Right kidney (tissue), 1 donor: Measurements from ENCODE around the gene FREM1.

Experiments
- DNase-seq: peaks from one replicate; pipeline ENCODE4 v3.0.0-alpha.2; 2016

FREM1 gene

GRCh38 chr9:14813336-14814248 is 96.6 kb downstream of the FREM1 start:
- no peak for DNase-seq

- no peak for DNase-seq
Measured at GRCh38 chr9:14812806-14813205, 97.4 kb downstream of the FREM1 start.

- DNase-seq = no peak
Measured at GRCh38 chr9:14811844-14812243, 98.4 kb downstream of the FREM1 start.

DNA sequence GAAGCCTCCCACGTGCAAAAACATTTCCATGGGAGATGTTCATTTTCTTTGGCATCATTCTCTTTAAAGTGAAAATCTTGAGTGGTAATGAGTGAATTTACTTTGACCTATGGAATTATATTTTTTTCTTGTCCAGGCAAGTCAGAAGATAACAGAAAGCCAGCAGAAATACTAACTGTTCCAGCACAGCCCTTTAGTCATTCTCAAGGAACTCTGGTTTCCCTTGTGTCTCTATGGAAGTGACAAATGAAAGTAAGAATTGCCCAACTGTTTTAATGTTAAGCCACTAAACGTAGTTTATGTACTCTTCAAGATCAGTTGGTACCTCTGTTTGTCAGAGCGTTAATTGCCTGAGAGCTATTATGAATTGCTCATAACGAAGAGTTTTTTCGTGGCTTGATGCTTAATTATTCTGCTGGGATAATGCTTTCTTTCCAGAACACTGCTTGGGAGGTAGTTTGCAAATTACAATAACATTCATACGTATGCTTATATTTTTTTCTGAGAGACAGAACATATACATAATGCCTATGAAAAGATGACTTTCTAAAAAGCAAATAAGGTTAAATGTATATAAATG is 103.2 kb downstream of the FREM1 start:
- no peak for DNase-seq

GRCh38 chr9:14799030-14799429 is 111.2 kb downstream of the FREM1 start:
- no peak for DNase-seq

DNA sequence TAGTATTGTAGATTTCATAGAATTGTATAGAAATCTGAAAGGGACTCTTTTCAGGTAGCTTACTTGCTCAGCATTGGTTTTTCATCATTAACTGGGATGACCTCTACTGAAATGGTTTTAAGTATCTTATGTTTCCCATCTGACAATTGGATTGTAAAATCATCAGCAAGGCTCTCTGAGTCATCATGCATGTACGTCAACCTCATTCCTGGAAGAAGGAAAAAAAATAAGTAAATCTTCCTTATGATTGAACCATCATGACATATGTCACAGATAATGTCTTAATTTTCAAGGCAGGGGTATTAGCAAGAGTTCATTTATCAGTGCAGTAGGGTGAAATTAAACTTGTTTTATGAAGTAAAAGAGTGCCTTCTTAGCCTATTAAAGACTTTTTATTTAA is 112.8 kb downstream of the FREM1 start:
- no peak for DNase-seq

DNA sequence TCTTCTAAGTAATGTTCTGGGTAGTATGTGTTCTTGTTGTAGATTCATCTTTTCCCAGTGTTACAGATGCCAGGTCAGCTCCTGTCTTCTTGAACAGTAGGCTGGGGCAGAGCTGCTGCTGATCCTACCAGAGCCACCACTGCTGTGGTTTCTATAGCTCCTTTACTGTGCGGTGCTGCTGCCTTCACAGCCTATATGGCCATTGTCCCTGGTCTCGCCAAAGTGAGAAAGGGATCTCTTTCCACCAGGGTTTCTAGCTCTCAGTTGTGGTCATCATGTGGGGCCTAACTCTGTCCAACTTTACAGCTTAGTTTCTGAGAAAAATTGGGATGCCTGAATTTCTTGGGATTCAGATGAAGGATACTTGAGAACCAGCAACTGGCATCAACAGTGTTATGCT is 116.8 kb downstream of the FREM1 start:
- no peak for DNase-seq

DNA sequence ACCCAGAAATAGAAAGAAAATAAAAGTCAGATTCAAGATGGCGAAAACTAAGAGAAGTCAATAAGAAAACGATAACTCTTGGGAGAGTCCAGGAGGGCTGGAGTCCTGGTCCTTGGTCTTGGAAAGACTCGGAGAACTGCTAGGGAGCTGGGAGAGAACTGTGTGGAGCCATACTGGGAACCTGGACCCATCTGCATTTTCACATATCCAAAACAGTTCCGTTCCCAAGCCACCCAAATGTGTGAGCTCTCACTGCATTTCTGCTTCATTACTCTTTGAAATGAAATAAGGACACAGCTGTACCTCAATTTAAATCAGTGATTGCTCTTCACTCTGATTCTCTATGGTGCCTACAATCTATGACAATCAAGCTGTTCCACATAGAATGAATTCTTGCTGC is 119.6 kb downstream of the FREM1 start:
- no peak for DNase-seq

DNA sequence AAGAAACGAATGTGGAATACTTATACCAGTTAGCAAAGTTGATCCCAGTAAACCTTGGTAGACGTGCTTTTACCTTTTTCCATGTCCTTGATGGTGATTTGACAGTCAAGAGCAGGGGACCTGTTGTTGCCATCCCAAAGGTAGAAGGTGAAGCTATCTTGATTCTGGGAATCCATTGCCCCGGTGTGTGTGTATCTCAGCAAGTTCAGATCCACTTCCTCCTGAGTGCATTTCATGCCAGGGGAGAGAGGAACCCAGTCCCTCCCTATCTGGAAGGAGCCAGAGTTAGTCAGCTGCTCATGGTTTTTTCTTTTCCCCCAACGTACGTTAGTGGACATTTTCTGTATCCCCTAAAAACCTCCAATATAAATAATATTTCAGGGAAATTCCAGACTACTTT is 121.4 kb downstream of the FREM1 start:
- no peak for DNase-seq

- no peak for DNase-seq
Measured at GRCh38 chr9:14783358-14783757, 126.9 kb downstream of the FREM1 start.

DNA sequence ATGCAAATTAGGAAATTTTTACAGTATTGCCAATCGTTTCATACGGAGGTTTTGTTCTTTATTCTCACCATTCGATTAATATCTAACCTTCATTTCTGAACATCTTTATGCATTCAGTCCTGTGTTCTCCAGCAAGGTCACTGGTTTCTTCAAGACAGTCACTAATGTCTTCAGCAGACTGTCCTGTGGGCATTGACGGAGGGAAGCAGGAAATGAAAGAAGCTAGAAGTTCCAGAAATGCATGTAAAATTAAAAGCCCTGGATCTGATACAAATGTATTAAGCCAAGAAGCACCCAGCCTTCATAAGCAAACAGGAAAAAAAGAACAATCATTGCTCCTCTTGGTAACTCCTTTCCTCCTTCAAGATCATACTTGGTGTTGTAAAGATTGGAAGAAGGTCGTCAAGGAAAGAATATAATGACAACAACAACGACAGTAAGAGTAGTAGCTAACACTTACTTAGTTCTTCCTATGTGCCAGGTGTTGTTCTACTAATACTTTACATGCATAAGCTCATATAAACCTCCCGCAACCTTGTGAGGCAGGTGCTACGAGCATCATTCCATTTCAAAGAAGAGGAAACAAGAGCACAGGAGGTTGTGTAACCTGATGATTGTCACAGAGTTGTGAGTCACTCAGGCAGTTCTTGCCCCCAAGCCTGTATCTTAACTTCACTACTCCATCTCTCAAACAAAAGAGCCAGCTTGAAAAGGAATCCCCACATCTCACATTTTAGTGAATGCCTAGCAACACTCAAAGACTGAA is 127.8 kb downstream of the FREM1 start:
- DNase-seq = no peak

DNA sequence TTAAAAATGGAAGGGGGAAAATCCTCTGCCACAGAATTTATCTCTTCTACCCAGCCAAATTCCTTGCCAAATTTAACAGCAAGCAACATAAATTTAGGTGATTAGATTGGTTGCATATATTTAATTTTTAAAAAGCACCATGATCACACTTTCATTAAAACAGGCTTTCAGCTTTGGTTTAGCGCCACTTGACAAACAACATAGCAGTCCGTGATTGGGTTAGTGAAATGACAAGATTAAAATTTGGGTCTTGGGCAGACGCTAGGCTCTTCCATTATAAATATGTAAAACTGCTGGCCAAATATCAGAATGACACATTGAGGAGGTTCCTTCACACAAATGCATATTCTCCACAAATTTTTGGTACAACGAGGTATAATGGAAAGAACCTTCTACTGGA is 129.5 kb downstream of the FREM1 start:
- DNase-seq = no peak

- no peak for DNase-seq
Measured at GRCh38 chr9:14780251-14780650, 130.0 kb downstream of the FREM1 start.

- DNase-seq = no peak
Measured at GRCh38 chr9:14779566-14780022, 130.6 kb downstream of the FREM1 start.

DNA sequence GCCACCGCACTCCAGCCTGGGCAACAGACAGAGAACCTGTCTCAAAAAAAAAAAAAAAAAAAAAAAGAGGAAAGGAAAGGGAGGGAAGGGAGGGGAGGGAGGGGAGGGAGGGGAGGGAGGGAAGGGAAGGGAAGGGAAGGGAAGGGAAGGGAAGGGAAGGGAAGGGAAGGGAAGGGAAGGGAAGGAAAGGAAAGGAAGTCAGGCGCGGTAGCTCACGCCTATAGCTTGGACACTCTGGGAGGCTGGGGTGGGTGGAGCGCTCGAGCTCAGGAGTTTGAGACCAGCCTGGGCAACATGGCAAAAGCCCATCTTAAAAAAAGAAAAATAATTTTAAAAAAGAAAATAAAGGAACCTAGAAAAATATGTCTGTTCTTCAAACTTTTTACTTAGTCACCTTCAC is 131.7 kb downstream of the FREM1 start:
- DNase-seq = no peak

GRCh38 chr9:14775917-14776316 is 134.3 kb downstream of the FREM1 start:
- no peak for DNase-seq

DNA sequence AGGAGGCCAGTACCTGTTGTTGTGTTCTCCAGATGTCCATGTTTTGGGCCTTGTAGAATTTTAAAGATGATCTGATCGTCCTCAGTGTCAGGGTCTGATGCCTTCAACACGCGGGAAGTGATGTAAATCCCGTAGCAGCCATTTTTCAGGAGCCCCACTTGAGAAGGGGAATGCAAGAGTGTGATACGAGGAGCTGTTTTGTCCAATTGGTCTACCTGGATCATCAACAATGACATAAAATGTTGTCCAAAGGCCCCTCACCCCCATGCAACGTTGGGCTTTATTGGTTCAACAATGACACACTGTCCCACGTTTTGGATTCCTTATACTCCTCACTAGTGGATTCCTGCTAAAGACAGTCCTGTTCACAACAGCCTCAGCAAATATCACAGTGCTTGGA is 139.6 kb downstream of the FREM1 start:
- DNase-seq = no peak

- DNase-seq = no peak
Measured at GRCh38 chr9:14769230-14769571, 141.0 kb downstream of the FREM1 start.

GRCh38 chr9:14768405-14769229 is 141.6 kb downstream of the FREM1 start:
- DNase-seq = peak; percentile 10

DNA sequence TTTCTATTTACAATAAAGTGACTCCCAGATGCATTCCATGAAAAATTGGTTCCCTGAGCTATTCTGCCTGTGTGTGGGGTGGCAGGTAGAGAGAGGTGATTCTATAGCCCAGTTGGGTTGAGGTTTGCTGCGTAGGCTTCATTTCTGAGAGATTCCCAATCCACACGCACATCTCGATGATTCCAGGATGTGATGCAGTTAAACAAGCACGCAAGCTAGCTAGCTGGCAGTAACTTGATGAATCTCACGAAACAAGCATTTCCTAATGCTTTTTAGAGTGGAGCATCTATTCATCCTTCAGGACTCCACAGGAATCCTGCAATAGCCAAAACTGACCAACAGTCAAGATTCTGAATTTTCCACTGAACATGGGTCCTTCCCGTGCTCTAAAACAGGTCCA is 143.9 kb downstream of the FREM1 start:
- no peak for DNase-seq

GRCh38 chr9:14761584-14761983 is 148.6 kb downstream of the FREM1 start:
- no peak for DNase-seq

DNA sequence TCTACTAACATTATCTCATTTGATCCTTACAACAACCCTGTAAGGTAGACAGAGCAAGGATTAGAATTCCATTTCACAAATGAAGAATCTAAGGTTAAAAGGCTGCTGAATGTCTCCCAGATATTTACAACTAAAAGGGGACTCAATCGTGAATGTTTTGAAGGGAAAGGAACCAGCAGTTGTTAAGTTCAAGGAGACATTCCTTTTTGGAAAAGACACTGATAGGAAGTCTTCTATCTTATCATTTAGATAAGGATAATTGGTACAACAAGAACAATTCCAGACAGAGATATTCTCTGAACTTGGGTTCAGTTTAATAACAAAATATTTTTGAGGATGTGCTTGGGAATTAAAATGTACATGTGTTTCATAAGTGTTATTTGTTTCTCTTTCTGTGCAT is 150.2 kb downstream of the FREM1 start:
- no peak for DNase-seq
